Astrocyte of the cerebellum (primary cell): ENCODE results near the gene SMIM26.
"Not testable (repeated sequence)": the region's sequence is repeated elsewhere in the genome, so short reads cannot be mapped to it uniquely, and the experiment has no call there.

Source experiments
- DNase-seq: peaks from one replicate; pipeline ENCODE4 v3.0.0-alpha.2; 2011; ENCODE audit warnings: low read depth
- H3K4me3 ChIP-seq: 2 replicates; pipeline ENCODE4 v1.5.1; 2011; ENCODE audit warnings: mild to moderate bottlenecking, low read depth, low read length, moderate library complexity
- CTCF ChIP-seq: IDR thresholded peaks from 2 replicates; pipeline ENCODE4 v1.5.1; 2012; ENCODE audit warnings: low read length, low read depth, moderate library complexity, mild to moderate bottlenecking; ENCODE audit errors: missing control alignments
- in situ Hi-C: cut with HindIII; loops from 2 replicates; pipeline ENCODE4 v1.10.0; 2017; ENCODE audit warnings: low sequenced_read_pairs

The SMIM26 gene

GRCh38 chr20:18566892-18567738 lies at the start of gene SMIM26:
Gene SMIM26, plus strand, starts transcription at chr20:18567432. Its CDS starts 47 bp downstream, at chr20:18567479.
- TF ChIP-seq CTCF: no peak
- DNase-seq: peak; percentile 63
- in situ Hi-C loops: no loop called here
- H3K4me3 ChIP-seq: peak within 1 kb of the TSS; percentile 77

- DNase-seq, H3K4me3 ChIP-seq, in situ Hi-C loops: not testable (repeated sequence)
Observed at GRCh38 chr20:18522066-18522465, 45.2 kb upstream of the SMIM26 start.

GRCh38 chr20:18523066-18523465 lies 44.2 kb upstream of the SMIM26 start:
- no peak overlapping the region for H3K4me3 ChIP-seq
- no peak for DNase-seq
- no peak for TF ChIP-seq CTCF
- in situ Hi-C loops: no loop called here

GRCh38 chr20:18524646-18525045 lies 42.6 kb upstream of the SMIM26 start:
- DNase-seq: no peak
- H3K4me3 ChIP-seq: no peak overlapping the region
- in situ Hi-C loops: no loop called here
- no peak for TF ChIP-seq CTCF

GRCh38 chr20:18526761-18527160 lies 40.5 kb upstream of the SMIM26 start:
- H3K4me3 ChIP-seq, DNase-seq, in situ Hi-C loops: not testable (repeated sequence)

- TF ChIP-seq CTCF: no peak
- H3K4me3 ChIP-seq: no peak overlapping the region
- in situ Hi-C loops: no loop called here
- DNase-seq: no peak
Observed at GRCh38 chr20:18527339-18527738, 39.9 kb upstream of the SMIM26 start.

- no peak for TF ChIP-seq CTCF
- in situ Hi-C loops: no loop called here
- no peak overlapping the region for H3K4me3 ChIP-seq
- no peak for DNase-seq
Observed at GRCh38 chr20:18527836-18528235, 39.4 kb upstream of the SMIM26 start.
